Measurements from ENCODE around the gene CPEB1. TPM values are rescaled to one million over a fixed set of nuclear protein-coding genes. Genes with fewer than 3 reads are reported as not detected.

Gene CPEB1
- total RNA-seq, 4 donors from 2014 or later: 0.13 to 4.0 (median 1.4) TPM

GRCh38 chr15:82544431-82544830 is 102.7 kb downstream of the CPEB1 start:
- WGBS, 2 donors: 60 to 64% methylated on average over 3 of the region's 9 CpGs
- TF ChIP-seq POLR2A (IDR thresholded peaks at IDR 0.05) (no peak), CTCF (IDR thresholded peaks at IDR 0.05) (no peak)
- Histone ChIP-seq H3K4me3 (no peak overlapping the region), H3K36me3 (no peaks in the 10 kb centered on the region), H3K27ac (no peak overlapping the region), H3K9me3 (no peaks in the 10 kb centered on the region), H3K4me1 (peaks cover 5 to 11% (median 6%) of the 10 kb centered on the region in 3 donors), H3K27me3 (no peaks in the 10 kb centered on the region)
- intact Hi-C loops (cut with DNase I): no loop called here
- DNase-seq: no peak

GRCh38 chr15:82543160-82543559 is 104.0 kb downstream of the CPEB1 start:
- H3K36me3 ChIP-seq: peaks cover 0 to 12% (median 6%) of the 10 kb centered on the region in 3 donors
- no peaks in the 10 kb centered on the region for H3K9me3 ChIP-seq
- no peak for DNase-seq
- peaks cover 10 to 24% (median 17%) of the 10 kb centered on the region in 3 donors for H3K4me1 ChIP-seq
- 15 to 23% methylated on average over 2 of the region's 2 CpGs for WGBS, 2 donors
- no peak overlapping the region for H3K27ac ChIP-seq
- intact Hi-C loops (cut with DNase I): no loop called here
- no peak overlapping the region for H3K4me3 ChIP-seq
- no peak for TF ChIP-seq CTCF (IDR thresholded peaks at IDR 0.05)
- no peak for TF ChIP-seq POLR2A (IDR thresholded peaks at IDR 0.05)
- no peaks in the 10 kb centered on the region for H3K27me3 ChIP-seq

- DNase-seq: no peak
- TF ChIP-seq CTCF (IDR thresholded peaks at IDR 0.05) (no peak), POLR2A (IDR thresholded peaks at IDR 0.05) (no peak)
- H3K4me3 ChIP-seq: peak overlapping the region; percentile 68 to 93 (median 84)
These were observed 106.2 kb downstream of the CPEB1 start for GRCh38 chr15:82540984-82541431.

GRCh38 chr15:82540055-82540983 is 106.8 kb downstream of the CPEB1 start, which contains the start of gene RPS17:
TSS of gene RPS17 (minus strand) at chr15:82540457. CDS start at chr15:82540428, 29 bp downstream.
- no peaks in the 10 kb centered on the region for H3K9me3 ChIP-seq
- WGBS, 2 donors: 0 to 1% methylated on average over 23 to 39 of the region's 81 CpGs
- intact Hi-C loops (cut with DNase I): no loop called here

More at GRCh38 chr15:82540984-82541431, 106.2 kb downstream of the CPEB1 start:
- Histone ChIP-seq H3K9me3 (no peaks in the 10 kb centered on the region), H3K36me3 (peaks cover 12 to 33% (median 20%) of the 10 kb centered on the region in 3 donors), H3K4me1 (peaks cover 10 to 42% (median 26%) of the 10 kb centered on the region in 3 donors), H3K27me3 (no peaks in the 10 kb centered on the region), H3K27ac (peak overlapping the region; percentile 92 to 97 (median 95))
- 23 to 31% methylated on average over 3 to 10 of the region's 11 CpGs for WGBS, 2 donors
- intact Hi-C loops (cut with DNase I): no loop called here

More at GRCh38 chr15:82540055-82540983, 106.8 kb downstream of the CPEB1 start, which contains the start of gene RPS17:
- DNase-seq: no peak
- Histone ChIP-seq H3K27me3 (no peaks in the 10 kb centered on the region), H3K4me1 (peaks cover 10 to 42% (median 26%) of the 10 kb centered on the region in 3 donors), H3K27ac (peak within 1 kb of the TSS; percentile 92 to 97 (median 95)), H3K4me3 (peak within 1 kb of the TSS; percentile 68 to 93 (median 84)), H3K36me3 (peaks cover 12 to 40% (median 20%) of the 10 kb centered on the region in 3 donors)
- TF ChIP-seq CTCF (IDR thresholded peaks at IDR 0.05) (peak; percentile 99 to 100 (median 100)), POLR2A (IDR thresholded peaks at IDR 0.05) (peak in 3 of 4 donors; percentile 59 to 90 (median 84))

Measured in esophagus squamous epithelium (tissue), 5 donors.